Fibroblast of pulmonary artery (primary cell): Measurements from ENCODE around the gene CASTOR1.

Source experiments
- DNase-seq: peaks from one replicate; pipeline ENCODE4 v3.0.0-alpha.2; 2010; ENCODE audit warnings: low read depth
- H3K4me3 ChIP-seq: replicated peaks from 2 replicates; pipeline ENCODE4 v1.5.1; 2011; ENCODE audit warnings: low read depth, mild to moderate bottlenecking, control low read depth, low read length, moderate library complexity
- TF ChIP-seq, protein P1 (sequence below): IDR thresholded peaks from 2 replicates; pipeline ENCODE4 v1.5.1; 2011; ENCODE audit warnings: mild to moderate bottlenecking, control low read depth, low read length, inconsistent platforms; ENCODE audit errors: missing control alignments

Gene CASTOR1

DNA sequence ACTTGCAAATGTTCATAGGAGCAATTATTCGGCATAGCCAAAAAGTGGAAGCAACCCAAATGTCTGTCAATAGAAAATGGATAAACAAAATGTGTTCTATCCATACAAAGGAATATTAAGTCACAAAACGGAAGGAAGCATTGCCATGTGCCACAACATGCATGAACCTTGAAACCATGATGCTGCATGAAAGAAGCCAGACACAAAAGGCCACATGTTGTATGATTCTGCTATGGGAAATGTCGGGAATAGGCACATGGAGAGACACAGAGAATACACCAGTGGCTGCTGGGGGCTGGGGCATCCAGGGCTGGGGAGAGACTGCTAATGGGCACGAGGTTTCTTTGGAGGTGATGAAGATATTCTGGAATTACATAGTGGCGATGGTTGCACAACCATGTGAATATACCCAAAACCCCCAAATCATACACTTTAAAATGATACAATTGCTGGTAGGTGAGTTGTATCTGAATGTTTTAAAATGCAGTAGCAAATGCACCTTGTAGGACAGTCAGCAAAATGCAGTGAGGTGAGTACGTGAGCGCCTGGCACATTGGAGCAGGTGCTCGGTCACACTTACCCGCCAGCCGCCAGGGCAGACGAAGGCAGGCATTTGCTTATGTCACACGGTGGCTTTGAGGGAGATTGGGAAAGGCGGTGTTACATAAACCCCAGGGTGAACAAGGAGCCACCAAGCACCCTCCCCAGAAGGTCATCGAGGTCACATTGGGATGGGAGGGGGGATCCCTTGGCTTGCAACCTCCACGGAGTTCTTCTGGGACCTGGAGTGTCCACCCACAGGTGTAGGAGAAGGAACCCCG is 16.3 kb downstream of the CASTOR1 start:
- no peak for DNase-seq
- no peak overlapping the region for H3K4me3 ChIP-seq
- TF ChIP-seq, protein P1, sequence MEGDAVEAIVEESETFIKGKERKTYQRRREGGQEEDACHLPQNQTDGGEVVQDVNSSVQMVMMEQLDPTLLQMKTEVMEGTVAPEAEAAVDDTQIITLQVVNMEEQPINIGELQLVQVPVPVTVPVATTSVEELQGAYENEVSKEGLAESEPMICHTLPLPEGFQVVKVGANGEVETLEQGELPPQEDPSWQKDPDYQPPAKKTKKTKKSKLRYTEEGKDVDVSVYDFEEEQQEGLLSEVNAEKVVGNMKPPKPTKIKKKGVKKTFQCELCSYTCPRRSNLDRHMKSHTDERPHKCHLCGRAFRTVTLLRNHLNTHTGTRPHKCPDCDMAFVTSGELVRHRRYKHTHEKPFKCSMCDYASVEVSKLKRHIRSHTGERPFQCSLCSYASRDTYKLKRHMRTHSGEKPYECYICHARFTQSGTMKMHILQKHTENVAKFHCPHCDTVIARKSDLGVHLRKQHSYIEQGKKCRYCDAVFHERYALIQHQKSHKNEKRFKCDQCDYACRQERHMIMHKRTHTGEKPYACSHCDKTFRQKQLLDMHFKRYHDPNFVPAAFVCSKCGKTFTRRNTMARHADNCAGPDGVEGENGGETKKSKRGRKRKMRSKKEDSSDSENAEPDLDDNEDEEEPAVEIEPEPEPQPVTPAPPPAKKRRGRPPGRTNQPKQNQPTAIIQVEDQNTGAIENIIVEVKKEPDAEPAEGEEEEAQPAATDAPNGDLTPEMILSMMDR, result no peak

DNA sequence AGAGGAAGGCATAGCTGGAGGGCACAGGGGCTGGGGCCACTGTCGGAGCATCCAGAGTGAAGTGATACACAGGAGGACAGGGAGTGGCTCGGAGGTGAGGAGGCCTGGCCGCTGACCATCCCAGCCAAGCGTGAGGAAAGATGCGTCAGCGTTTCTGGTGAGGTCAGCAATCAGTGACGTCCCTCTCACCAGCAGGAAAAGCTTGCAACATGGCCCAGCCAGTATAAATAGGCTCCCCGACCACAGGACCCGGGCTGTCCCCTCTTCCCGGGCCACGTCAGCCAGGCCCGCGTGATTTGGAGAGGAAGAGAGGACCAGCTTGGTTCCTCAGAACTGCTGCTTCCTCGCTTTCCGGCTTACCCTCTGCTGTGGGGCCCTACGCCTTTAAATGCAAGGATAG is 18.5 kb downstream of the CASTOR1 start:
- H3K4me3 ChIP-seq, result no peak overlapping the region
- DNase-seq, result peak; percentile 84
- TF ChIP-seq, protein P1, result no peak

DNA sequence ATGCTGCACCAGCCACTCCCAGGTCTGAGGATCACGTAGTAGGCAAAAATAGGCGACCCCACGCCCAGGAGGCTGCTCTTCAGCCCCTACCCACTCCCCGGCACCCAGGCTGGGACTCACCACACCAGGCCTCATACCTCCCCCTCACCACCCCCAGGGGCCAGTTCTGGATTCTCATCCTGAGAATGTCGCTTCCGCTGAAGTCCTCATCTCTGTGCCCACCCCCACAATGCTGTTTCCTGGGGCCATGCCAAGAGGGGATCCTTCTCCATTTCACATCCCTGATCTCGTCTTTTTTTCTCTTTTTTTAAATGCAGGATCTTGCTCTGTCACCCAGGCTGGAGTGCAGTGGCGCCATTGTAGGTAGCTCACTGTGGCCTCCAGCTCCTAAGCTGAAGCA is 21.0 kb downstream of the CASTOR1 start:
- H3K4me3 ChIP-seq, result no peak overlapping the region
- no peak for DNase-seq
- TF ChIP-seq, protein P1, result no peak

DNA sequence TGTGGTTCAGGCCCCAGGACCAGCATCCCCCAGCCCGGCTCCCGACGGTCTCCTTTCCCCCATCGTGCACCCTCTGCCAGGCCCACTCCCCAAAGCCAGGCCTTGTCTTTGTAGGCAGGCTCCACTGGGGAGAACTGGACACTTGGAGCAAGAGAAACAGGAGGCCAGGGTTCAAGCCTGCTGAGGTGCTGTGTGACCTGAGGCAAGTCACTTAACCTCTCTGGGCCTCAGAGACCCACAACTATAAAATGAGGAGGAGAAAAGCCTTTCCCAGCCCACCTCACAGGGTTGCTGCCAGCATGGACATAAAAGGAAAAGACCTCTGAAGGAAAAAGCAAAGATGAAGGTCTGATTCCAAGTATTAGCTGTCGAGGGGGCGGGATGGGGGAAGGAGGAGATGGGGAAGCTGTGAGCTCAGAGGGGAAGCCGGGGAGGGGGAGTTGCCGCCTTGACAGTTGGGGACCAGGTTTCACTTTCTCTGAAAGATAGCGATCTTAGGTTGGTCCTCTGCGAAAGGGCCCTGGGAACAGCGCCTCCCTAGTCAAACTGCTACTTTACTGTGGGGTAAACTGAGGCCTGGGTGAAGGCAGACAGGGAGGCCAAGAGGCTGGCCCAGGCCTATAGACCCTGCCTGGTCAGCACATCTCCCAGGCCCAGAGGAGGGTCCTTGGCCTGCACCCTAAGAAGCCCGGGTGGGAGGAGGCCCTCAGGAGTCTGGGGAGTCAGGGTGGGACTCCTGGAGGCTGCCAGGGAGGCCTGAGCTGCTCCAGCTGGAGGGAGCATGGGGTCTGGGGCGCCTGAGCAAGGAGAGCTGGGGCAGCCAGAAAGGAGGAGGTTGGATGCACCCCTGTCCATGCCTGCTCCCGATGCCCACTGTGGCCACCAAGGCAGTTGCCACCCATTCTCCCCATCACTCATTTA is 21.7 kb downstream of the CASTOR1 start:
- TF ChIP-seq, protein P1, result no peak
- DNase-seq, result no peak
- H3K4me3 ChIP-seq, result no peak overlapping the region

DNA sequence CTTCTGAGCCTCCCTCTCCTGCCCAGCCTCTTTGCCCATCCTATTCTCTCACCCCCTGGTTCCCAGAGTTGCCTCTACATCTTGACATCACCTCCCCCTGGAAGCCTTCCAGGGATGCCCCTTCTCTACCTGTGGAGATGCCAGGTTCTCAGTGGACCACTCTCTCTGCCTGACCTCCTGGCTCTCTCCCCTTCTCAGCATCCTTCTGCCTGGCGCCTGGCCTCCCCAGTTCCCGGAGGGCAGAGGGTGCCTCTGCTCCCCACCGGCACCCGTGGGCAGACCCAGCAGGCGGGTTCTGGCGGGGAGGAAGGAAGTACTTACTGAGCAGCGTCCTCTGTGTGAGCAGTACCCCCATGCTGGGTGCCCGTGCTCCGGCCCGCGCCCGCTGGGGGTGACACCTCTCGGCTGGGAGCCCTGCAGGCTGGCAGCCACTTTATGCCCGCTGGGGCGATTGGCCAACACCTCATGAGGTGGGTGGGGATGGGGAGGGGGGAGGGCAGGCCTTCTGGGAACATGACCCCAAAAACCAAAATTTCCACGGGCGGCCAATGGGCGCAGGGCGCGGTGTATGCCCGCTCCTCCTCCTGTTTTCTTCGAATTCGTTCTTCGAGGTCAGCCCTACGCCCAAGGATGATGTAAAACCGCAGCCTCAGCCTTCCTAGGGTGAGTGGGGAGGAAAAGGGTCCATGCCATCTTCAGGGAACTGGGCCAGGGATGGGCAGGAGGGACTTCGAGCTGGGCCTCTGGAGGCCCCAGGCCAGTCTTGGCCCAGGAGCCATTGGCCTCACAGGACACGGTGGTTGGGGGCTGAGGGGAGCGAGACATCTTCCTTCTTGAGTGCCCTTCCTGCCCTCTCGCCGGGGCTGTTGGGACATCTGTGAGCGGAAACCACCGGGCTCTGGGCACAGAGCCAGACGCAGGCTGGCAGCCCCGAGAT is 22.6 kb downstream of the CASTOR1 start, which contains the start of gene OSM:
OSM (minus strand) TSS at position 407 of the 937 bp plus-strand sequence; CDS start at position 355, 52 bp downstream.
- TF ChIP-seq, protein P1, result no peak
- H3K4me3 ChIP-seq, result no peak within 1 kb of the TSS
- DNase-seq, result no peak

DNA sequence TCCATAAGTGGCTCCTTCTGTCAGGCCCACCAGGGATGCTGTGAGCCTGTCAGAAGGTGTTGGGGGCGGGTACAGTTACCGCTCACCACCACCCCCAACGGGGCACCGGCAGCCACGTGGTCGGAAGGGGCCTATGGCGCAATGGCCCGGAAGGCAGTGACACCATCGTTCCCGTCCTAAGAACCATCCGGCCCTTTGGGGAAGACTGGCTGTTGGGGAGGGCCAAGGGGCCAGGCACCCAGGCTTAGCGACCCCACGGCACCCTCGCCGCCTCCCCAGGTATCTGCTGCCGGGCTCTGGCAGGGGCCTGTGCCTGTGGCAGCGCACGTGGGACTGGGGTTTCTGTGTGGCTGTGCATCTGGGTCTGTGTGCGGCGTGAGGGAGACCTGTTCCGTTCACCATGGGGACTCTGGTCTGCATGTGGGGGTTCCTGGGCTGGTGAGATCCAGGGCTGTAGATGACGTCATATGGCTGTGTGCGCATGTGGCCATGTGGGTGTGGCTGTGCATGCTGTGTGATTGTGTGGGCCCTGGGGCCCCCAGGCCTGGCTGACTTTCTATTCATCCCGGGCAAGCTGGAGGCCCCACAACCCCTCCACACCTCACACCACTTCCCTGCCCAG is 23.4 kb downstream of the CASTOR1 start:
- TF ChIP-seq, protein P1, result no peak
- no peak overlapping the region for H3K4me3 ChIP-seq
- no peak for DNase-seq
